Fibroblast of skin of back (primary cell): ENCODE results near the gene DDX54.
"Not testable (repeated sequence)": the region's sequence is repeated elsewhere in the genome, so short reads cannot be mapped to it uniquely, and the experiment has no call there.

Experiments
- DNase-seq: peaks from one replicate; pipeline ENCODE4 v3.0.0-alpha.2; 2013

The DDX54 gene

DNA sequence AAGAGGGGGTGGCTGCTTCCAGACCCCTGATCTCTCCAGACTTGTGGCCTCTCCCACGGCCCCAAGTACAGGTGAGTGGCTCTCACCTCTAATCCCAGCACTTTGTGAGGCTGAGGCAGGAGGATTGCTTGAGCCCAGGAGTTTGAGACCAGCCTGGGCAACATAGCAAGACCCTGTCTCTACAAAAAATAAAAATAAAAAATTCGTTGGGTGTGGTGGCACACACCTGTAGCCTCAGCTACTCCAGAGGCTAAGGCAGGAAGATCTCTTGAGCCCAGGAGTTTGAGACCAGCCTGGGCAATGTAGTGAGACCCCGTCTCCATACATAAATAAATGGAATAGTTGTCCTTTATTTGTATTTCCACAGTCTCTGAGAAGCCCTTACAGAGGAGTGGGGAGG lies 43.6 kb downstream of the DDX54 start:
- DNase-seq = not testable (repeated sequence)

DNA sequence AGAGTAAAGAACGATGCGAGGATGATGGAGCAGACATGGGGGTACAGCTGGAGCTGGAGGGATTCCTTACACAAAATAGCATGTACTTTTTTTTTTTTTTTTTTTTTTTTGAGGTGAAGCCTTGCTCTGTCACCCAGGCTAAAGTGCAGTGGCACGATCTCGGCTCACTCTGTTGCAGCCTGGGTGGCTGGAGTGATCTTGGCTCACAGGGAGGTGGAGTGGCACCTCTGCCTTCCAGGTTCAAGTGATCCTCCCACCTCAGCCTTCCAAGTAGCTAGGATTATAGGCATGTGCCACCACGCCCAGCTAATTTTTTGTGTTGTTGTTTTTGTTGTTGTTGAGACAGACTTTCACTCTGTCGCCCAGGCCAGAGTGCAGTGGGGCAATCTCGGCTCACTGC lies 44.6 kb downstream of the DDX54 start:
- DNase-seq = no peak

- no peak for DNase-seq
Measured at GRCh38 chr12:113138826-113139225, 46.5 kb downstream of the DDX54 start.

GRCh38 chr12:113137861-113138783 lies 47.2 kb downstream of the DDX54 start:
- DNase-seq = no peak

DNA sequence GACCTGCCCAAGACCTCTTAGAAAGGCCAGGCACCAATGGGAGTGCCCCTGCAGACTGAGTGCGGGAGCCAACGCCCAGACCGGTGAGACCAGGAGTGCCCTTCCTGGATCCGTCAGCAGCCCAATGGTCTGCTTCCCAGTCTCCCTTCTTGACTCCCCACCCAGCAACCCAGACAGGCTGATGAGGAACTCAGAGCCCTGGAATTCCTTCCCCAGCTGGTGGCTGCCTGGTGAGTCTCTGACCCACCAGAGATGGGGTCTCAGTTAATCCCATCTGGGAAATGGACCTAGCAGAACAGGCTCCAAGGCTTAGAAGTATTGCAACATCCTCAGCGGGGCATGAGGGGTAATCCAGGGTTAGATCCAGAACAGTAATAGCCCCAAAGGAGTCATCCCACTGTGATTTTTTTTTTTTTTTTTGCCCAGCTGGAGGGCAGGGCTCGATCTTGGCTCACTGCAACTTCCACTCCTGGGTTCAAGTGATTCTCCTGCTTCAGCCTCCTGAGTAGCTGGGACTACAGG lies 48.2 kb downstream of the DDX54 start:
- DNase-seq = no peak

DNA sequence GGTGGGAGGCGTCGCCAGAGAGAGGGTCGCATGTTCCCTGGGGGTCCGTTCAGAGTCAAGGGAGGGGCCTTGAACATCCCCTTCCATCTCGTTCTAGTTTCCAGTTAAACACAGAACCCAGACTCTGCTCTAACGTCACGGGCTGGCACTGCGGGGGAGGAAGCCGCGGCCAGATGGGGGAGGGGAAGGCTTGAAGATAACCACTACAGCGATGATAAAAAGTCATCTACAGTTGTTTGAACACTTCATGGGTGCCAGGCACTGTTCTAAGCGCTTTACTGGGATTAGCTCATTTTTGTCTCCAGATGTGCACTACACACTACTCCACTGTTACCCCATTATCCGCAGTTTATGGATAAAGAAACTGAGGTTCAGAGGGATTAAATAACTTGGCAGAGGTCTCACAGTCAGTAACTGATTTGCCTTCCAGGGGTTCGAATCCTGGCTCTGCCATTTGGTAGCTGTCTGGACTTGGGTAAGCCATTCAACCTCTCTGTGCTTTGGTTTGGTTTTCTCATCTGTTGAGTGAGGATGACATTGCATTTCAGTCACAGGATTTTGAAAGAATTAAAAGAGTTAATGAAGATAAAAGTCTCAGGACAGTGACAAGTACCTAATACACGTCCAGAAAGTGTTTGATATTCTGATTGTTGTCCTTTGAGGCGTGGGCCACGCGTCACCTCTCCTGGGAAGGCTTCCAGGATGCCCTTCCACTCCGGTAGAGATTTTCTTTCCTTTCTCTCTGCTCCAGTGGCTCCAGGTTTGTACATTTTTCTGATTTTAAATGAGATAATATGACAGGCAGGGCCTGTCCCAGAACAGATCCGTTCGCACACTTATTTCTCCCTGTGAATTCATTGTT lies 48.9 kb downstream of the DDX54 start:
- DNase-seq = no peak

DNA sequence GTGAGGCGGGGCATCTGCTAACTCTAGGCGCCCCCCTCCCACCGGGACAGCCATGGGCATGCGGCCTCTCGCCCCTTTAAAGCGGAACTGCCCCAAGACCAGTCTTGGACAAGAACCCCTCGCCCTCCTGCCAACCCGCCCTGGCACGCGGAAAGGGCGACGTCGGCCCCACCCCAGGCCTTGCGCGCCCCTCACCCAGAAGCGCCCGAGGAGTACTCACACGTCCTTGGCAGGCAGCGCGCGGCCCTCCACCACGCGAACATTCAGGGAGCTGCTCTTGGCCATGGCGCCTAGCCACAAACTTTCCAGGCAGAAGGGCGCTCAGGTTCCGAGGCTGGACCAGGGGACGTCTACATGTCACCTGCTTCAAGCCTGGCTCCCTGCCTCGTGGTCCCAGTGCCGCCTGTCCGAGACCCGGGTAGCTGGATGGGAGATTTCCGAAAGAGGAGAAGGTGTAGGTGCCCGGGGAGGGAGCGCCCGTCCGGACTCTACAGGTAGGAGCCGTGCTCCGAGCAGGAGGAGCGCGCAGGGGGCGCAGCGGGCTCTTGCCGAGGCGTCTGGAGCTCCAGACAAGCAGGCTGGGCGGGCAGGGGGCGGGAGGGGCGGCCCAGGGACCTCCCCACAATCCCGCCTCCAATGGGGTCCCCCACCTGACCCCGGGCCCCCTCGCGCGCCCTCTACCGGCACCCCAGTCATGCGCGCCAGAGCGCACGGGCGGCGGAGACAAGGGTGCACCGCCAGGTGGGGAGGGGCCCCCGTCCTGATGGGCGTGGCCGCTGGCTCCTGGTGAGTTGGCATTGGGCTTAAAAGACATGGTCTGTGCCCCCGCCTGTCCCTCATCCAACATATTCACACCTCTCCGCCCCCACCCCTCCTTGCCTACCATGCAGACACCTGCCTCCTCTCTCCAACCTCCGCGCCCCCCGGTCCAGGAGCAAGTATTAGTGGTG lies 49.8 kb downstream of the DDX54 start, which contains the start of gene RASAL1:
RASAL1 (minus strand) TSS at position 584 of the 950 bp plus-strand sequence; CDS start at position 285, 299 bp downstream.
- DNase-seq = no peak

DNA sequence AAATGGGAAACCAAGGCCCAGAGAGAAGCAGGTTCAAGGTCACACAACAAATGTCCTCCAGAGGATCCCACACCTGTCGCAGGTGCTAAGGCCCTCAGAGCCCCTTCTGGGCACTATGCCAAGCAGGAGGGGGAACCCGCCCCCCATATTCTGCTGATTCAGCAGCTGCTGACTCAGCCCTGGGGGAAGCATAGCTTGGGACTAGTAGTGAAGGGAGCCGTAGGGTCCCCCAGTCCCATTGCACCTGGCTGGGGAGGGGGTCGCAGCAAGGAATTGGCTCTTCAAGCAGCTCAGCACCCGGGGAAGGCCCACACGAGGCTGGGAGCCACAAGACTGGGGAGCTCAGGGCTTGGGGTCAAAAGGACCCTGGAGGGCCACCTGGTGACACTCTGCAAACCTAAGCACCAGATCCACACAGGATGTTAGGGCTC lies 50.7 kb downstream of the DDX54 start:
- no peak for DNase-seq

GRCh38 chr12:113134071-113134470 lies 51.2 kb downstream of the DDX54 start:
- no peak for DNase-seq

DNA sequence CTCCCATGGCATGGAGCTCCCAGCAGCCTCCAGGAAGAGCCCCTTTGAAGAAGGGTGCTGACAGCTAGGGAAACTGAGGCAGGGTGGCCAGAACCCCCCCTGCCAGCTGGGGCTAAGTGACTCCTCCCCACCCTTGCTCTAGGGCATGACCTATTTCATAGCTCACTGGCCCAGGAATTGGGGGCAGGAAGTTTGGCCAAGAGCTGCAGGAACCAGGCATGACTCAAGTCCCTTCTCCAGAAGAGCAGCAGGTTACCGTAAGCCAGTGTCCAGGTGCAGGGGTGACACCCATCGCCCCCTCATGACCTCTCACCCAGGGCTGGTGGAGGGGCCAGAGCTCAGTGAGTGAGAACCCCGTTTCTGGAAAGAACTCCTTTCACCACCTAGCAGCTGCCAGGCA lies 51.6 kb downstream of the DDX54 start:
- DNase-seq = no peak

DNA sequence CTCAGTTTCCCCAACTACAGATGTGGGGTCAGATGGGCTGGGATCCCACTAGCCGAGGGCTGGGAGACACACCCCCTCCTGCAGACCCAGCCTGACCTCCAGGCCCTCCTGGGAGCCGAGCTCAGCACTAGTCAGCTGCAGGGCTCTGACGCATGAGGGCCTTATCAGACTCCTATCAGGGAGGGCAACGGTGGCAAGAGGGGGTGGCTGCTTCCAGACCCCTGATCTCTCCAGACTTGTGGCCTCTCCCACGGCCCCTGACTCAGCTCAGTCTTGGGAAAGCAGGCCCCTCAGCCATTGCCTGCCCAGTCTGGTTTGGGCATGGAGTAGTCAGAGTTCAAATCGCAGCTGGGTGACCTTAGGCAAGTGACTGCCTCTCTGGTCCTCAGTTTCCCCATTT lies 52.2 kb downstream of the DDX54 start:
- no peak for DNase-seq

- no peak for DNase-seq
Measured at GRCh38 chr12:113131556-113131955, 53.7 kb downstream of the DDX54 start.

DNA sequence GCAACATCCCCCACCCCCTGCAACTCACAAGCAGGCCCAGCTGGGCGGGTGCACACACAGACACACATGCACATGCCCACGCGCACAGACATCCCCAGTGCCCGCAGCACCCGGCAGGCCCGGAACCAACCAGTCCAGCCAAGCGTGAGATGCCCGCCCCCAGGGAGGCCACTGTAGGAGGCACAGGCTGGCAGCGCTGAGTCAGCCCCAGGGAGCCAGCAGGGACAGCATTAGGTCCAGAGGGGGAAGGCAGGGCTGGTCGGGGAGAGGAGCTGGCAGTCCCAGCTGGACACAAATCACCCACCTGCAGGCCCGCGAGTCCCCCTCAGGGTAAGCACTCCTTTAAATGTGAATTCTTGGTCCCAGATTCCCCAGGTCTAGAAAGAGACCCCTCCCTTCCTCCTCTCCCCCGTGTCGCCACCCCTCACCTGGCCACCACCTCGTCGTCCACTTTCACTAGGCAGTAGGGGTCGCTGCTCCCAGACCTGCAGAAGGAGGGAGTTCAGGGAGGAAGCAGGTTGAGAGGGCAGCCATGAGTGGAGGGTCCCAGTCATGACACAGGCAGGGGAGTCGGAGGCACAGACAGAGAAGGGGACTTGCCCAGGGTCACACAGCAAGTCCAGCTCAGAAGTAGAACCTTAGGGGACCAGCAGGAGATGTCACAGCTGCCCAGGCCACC lies 54.7 kb downstream of the DDX54 start:
- DNase-seq = no peak

DNA sequence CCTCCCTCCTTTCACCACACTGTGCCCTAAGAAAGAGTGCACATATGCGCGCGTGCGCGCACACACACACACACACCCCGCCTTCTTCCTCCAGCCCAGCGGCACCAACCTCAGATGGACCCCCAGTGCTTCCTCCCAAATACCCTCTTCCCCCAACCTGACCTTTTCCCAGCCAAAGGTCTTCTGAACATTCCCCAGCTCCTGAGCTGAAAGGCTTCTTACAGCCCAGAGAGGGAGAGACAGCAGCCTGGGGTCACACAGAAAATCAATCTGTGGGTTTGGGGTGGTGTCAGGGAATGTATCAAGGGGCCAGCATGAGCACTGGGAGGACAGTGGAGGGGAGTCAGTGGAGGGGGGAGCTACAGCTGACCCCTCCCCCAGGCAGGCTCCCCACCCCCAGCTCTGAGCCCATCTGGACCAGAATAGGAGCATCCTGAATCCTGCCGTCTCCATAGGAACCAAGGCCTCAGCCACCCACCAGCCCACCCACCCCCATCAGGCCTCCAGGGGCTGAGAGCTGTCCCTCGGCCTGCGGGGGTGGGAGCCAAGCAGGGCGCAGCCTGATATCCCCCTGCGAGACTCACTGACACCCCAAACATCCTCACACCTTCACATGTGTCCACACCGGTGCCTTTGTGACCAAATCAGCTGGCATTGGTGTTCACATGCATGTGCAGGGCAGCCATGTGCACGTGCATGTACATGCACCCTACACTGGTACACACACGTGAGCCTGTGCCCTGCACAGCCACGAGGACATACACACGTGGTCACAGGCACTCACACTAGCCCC lies 55.4 kb downstream of the DDX54 start:
- no peak for DNase-seq

DNA sequence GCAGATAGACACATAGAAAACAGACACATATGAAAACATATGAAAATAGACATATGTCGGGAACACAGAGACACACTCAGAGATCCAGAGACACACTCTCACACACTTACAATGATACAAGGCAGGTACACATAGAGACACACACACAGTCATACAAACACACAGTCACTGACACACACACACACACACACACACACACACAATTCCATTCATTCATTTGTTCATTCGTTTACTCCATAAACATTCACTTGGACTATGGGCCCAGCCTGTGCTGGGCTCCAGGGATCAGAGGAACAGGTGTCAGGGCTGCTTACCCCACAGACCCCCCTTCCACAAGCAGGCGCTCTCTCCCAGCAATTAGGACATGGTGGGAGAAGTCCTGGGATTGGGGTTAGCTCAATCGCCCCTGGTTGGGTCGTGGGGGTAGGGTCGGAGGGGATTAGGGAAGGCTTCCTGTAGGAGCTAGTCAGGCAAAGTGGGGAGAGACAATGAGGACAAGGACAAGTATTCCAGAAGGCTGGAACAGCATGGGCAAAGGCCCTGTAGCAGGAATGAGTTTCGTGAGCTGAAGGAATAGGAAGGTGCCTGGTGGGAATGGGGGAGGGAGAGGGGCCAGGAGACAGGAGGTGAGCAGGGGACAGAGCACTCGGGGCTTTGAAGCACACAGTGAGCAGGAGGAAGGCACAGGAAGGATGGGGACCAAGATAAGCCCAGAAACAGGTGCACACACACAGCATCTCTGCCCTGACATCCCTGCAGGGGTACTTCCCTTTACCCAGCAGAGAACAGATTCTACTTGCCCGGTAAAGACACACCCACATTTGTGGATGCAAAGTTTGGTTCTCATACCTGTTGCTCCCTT lies 56.2 kb downstream of the DDX54 start:
- no peak for DNase-seq

- DNase-seq = no peak
Measured at GRCh38 chr12:113127791-113128199, 57.5 kb downstream of the DDX54 start.

DNA sequence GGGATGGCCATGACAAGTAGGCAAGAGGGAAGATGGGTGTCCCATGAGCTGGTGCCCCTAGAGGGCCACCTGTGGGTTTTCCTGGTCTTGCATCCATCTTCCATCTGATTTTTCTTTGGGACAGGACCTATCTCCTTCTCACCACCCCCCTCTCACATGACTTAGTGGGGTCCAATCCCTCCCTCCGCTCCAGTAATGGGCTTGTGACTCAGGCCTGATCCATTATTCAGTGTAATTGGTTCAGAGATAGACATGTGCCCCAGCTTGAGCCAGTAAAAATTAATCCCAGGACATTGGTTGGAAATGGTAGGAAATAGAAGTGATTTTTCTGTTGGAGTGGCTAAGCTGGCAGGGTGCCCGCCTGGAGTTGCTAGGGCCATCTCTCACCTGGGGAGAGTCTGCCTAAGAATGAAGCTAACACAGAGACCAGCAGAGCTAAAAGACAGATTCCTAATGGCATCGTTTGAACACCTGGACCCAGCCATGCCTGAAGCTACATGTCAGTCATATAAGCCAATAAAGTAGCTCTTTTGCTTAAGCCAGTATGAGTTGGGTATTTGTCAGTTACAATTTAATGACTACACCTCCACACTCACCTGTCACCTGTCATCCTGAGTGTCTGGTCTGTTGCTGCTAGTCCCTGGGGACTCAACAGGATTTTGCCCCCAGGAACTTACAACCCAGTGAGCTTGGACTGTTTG lies 64.5 kb downstream of the DDX54 start:
- no peak for DNase-seq

- DNase-seq = no peak
Measured at GRCh38 chr12:113119980-113120669, 65.2 kb downstream of the DDX54 start.
